ENCODE results near the gene TCN1. TPM values are rescaled to one million over a fixed set of nuclear protein-coding genes. Genes with fewer than 3 reads are reported as not detected.
"Not testable (repeated sequence)": the region's sequence is repeated elsewhere in the genome, so short reads cannot be mapped to it uniquely, and the experiment has no call there.

TCN1 gene
- total and polyA plus RNA-seq, 4 donors, result 0.08 to 4.7 (median 0.17) TPM; not detected in 1

GRCh38 chr11:59891781-59892181 lies 25.5 kb upstream of the TCN1 start:
- Histone ChIP-seq H3K27me3 (ENCODE audit: control insufficient read depth in 4 of 4, insufficient read depth in 4 of 4, low read length in 3 of 4) (peaks cover 0 to 3% (median 0%) of the 10 kb centered on the region in 4 donors), H3K4me1 (ENCODE audit: control insufficient read depth in 4 of 4, insufficient read depth in 4 of 4, low read length in 3 of 4) (no peaks in the 10 kb centered on the region), H3K4me3 (ENCODE audit: low read depth in 1 of 3, low read length in 3 of 3) (no peak overlapping the region), H3K36me3 (ENCODE audit: control insufficient read depth in 4 of 4, insufficient read depth in 3 of 4, low read depth in 1 of 4, low read length in 3 of 4) (no peaks in the 10 kb centered on the region), H3K27ac (ENCODE audit: low read depth in 1 of 2, low read length in 2 of 2) (no peak overlapping the region), H3K9ac (ENCODE audit: low read depth in 1 of 2, low read length in 2 of 2) (no peak overlapping the region), H3K9me3 (ENCODE audit: control insufficient read depth in 4 of 4, low read length in 3 of 4) (peaks cover 0 to 10% (median under 1%) of the 10 kb centered on the region in 4 donors)
- TF ChIP-seq JUND (IDR thresholded peaks at IDR 0.05) (no peak), HNF4G (IDR thresholded peaks at IDR 0.05) (no peak), HNF4A (conservative IDR thresholded peaks at IDR 0.05) (no peak), FOXA2 (IDR thresholded peaks at IDR 0.05) (no peak), CTCF (IDR thresholded peaks at IDR 0.05; ENCODE audit: low read depth, low read length, missing input control) (no peak), TAF1 (conservative IDR thresholded peaks at IDR 0.05) (no peak), MAX (IDR thresholded peaks at IDR 0.05) (no peak), ZBTB33 (IDR thresholded peaks at IDR 0.05) (no peak), ATF3 (IDR thresholded peaks at IDR 0.05) (no peak), RXRA (IDR thresholded peaks at IDR 0.05) (no peak), GABPA (IDR thresholded peaks at IDR 0.05 in 1 of 2, conservative IDR thresholded peaks at IDR 0.05 in 1 of 2) (no peak)
- DNase-seq (ENCODE audit: low spot score), result no peak
- WGBS, result 51% methylated on average over 4 of the region's 4 CpGs

- H3K36me3 ChIP-seq (ENCODE audit: control insufficient read depth in 4 of 4, insufficient read depth in 3 of 4, low read depth in 1 of 4, low read length in 3 of 4); H3K4me1 ChIP-seq (ENCODE audit: control insufficient read depth in 4 of 4, insufficient read depth in 4 of 4, low read length in 3 of 4); H3K9ac ChIP-seq (ENCODE audit: low read depth in 1 of 2, low read length in 2 of 2); DNase-seq (ENCODE audit: low spot score); H3K4me3 ChIP-seq (ENCODE audit: low read depth in 1 of 3, low read length in 3 of 3); H3K27me3 ChIP-seq (ENCODE audit: control insufficient read depth in 4 of 4, insufficient read depth in 4 of 4, low read length in 3 of 4); H3K27ac ChIP-seq (ENCODE audit: low read depth in 1 of 2, low read length in 2 of 2): not testable (repeated sequence)
- H3K9me3 ChIP-seq (ENCODE audit: control insufficient read depth in 4 of 4, low read length in 3 of 4), result peaks cover 0 to 10% (median under 1%) of the 10 kb centered on the region in 4 donors
These were observed 20.9 kb upstream of the TCN1 start for GRCh38 chr11:59887156-59887555.

GRCh38 chr11:59883597-59883996 lies 17.3 kb upstream of the TCN1 start:
- no peak for DNase-seq (ENCODE audit: low spot score)
- Histone ChIP-seq H3K36me3 (ENCODE audit: control insufficient read depth in 4 of 4, insufficient read depth in 3 of 4, low read depth in 1 of 4, low read length in 3 of 4) (no peaks in the 10 kb centered on the region), H3K4me1 (ENCODE audit: control insufficient read depth in 4 of 4, insufficient read depth in 4 of 4, low read length in 3 of 4) (no peaks in the 10 kb centered on the region), H3K27ac (ENCODE audit: low read depth in 1 of 2, low read length in 2 of 2) (no peak overlapping the region), H3K4me3 (ENCODE audit: low read depth in 1 of 3, low read length in 3 of 3) (no peak overlapping the region), H3K9ac (ENCODE audit: low read depth in 1 of 2, low read length in 2 of 2) (no peak overlapping the region), H3K27me3 (ENCODE audit: control insufficient read depth in 4 of 4, insufficient read depth in 4 of 4, low read length in 3 of 4) (no peaks in the 10 kb centered on the region), H3K9me3 (ENCODE audit: control insufficient read depth in 4 of 4, low read length in 3 of 4) (peaks cover 0 to 4% (median 0%) of the 10 kb centered on the region in 4 donors)
- WGBS, result 93% methylated on average over 1 of the region's 1 CpG
- no peak for TF ChIP-seq RAD21 (IDR thresholded peaks at IDR 0.05)
- no peak for TF ChIP-seq TAF1 (conservative IDR thresholded peaks at IDR 0.05)
- no peak for TF ChIP-seq ZBTB33 (IDR thresholded peaks at IDR 0.05)
- no peak for TF ChIP-seq EGR1 (IDR thresholded peaks at IDR 0.05; ENCODE audit: low read depth in 2 of 2)
- no peak for TF ChIP-seq FOXA1 (IDR thresholded peaks at IDR 0.05)
- TF ChIP-seq REST (IDR thresholded peaks at IDR 0.05), result no peak
- no peak for TF ChIP-seq JUND (IDR thresholded peaks at IDR 0.05)
- TF ChIP-seq HNF4G (IDR thresholded peaks at IDR 0.05), result no peak
- no peak for TF ChIP-seq GABPA (IDR thresholded peaks at IDR 0.05 in 1 of 2, conservative IDR thresholded peaks at IDR 0.05 in 1 of 2)
- TF ChIP-seq RXRA (IDR thresholded peaks at IDR 0.05), result no peak
- no peak for TF ChIP-seq MAX (IDR thresholded peaks at IDR 0.05)
- TF ChIP-seq FOXA2 (IDR thresholded peaks at IDR 0.05), result no peak
